H1 (cell line): ENCODE results near the gene IL3.

Experiments
- CHD1 ChIP-seq: IDR thresholded peaks from 2 replicates; pipeline ENCODE4 v1.6.1; 2012; ENCODE audit warnings: low read depth, low read length, improper control_type of control experiment
- POLR2AphosphoS5 ChIP-seq: IDR thresholded peaks from 2 replicates; pipeline ENCODE4 v1.6.1; 2011; ENCODE audit warnings: low read depth, low read length

DNA sequence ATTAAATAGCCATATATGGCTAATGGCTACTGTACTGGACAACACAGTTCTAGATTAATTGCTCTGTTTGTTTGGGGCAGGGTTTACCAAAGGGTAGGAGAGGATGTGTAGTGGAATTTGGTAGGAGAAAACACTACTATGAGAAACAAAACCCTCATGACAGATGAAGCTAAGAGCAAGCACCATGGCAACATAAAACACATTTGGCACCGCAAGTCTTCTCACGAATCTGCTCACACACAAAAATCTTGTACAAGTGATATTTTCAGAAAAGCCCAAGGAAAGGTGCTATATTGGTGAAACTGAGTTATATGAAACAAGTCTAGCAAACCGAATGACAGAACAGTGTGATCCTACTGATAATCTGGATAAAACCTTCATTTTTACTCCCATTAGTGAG is 51.7 kb downstream of the IL3 start:
- no peak for TF ChIP-seq CHD1
- no peak for TF ChIP-seq POLR2AphosphoS5
